Stimulated activated CD4-positive, alpha-beta T cell treated with anti-CD3 and anti-CD28 coated beads, Interleukin-4, amount 100 ng/mL, for 24 hours (primary cell): ENCODE measurements around the gene BNC2.

ENCODE experiments used
- DNase-seq: peaks from one replicate; pipeline ENCODE4 v3.0.0-alpha.2; 2020

BNC2 gene

GRCh38 chr9:16434526-16434925 is 435.9 kb downstream of the BNC2 start:
- no peak for DNase-seq

GRCh38 chr9:16433494-16433893 is 437.0 kb downstream of the BNC2 start:
- DNase-seq: no peak

DNA sequence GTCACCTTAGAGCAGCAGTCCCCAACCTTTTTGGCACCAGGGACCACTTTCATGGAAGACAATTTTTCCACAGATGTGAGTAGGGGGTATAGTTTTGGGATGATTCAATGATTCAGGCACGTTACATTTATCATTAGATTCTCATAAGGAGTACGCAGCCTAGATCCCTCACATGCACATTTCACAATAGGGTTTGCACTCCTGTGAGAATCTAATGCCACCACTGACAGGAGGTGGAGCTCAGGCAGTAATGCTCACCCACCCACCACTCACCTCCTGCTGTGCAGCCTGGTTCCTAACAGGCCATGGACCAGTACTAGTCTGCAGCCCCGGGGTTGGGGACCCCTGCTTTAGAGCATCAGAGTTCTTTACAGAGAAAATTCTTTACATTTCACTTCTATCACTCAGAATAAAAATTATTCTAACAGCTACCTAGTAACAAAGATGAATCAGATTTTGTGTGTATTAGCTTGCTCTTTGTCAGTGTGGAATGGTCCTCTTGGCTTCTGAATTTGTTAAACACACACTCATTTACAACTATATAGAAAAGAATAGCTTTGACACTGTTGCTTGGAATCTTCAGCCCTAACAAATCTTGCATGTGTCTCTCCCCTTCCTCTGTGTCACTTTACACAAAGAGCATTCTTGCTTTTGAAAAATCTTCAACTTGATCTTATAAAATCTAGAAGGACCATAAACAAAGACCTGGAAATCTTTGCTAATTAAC is 438.6 kb downstream of the BNC2 start:
- DNase-seq: no peak

DNA sequence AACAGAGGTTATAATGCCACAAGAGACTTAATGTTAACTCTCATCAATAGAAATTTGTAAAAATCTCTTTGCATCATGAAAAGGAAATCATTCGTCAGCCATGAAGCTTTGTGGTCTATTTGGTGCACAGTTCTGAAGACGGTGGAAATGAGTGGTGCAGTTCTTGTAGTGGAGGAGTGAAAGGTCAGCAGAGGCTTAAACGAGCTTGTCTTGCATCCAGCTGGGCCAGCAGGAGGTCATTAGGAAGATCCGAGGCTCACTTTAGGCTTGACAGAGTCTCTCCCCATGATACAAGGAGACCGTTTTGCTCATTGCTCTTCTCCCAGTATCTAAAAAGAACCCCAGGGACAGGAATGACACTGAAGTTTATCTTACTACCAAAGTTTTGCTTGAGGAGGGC is 440.8 kb downstream of the BNC2 start:
- DNase-seq: no peak

DNA sequence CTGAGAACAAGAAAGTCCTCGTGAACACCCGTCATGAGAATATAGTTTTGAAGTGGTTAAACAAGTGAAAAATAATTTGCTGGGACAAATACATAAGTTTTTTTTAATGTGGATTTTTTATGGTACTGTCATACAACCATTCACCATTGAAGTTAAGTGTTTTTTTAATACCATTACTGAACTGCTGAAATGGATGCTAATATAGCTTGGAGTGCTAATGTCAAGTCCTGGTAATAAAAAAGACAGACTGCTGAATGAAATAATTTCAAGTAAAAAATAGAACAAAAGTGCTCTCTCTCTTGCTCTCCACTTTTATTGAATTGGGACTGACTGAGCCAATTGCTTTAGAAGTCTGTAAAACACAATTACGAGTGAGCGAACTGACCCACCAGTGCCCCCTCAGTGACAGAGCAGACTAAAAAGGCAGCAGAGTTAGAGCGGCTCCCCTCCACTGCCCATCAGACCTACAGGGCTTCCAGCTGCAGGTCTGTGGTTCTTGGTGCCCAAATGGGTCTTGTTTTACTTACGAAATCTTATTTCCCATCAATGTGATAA is 442.5 kb downstream of the BNC2 start:
- no peak for DNase-seq

- DNase-seq: no peak
Observed at GRCh38 chr9:16426716-16427115, 443.8 kb downstream of the BNC2 start.

- DNase-seq: no peak
Observed at GRCh38 chr9:16425562-16426231, 444.8 kb downstream of the BNC2 start.

DNA sequence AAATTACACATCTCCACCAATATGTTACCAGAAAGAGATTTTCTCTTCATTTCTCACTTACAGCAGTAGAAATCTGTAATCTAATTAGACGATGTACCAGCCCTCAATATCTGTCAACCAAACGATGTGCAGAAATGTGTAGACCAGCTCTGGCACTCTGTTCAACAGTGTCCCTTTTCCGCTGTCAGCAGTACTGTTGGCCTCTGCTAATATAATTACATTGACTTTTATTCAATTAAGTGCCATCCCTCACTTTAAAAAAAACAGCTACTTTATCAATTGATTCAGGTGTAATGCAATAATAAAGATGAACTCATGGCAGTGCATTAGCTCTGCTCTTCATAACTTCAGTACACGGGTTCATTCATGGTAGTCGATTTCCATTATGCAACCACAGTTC is 448.4 kb downstream of the BNC2 start:
- no peak for DNase-seq

GRCh38 chr9:16421532-16421931 is 448.9 kb downstream of the BNC2 start:
- no peak for DNase-seq

- DNase-seq: no peak
Observed at GRCh38 chr9:16419124-16419523, 451.3 kb downstream of the BNC2 start.

DNA sequence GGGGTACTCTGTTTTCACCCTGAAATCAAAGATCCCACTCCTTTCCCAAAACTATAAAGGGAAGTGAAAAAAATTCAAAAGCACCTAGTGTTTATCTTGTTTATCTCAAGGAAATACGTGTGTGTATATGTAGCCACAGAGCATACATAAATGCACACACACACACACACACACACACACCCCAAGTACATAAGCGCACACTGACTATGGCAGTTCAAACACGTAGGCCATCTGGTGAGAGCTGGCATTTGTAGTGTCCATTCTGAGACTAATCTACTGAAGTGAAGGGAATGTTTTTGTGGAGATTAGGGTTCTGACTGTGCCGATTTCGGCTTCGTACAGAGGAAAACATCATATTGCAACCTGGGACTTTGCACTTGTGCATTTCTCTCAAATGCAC is 451.7 kb downstream of the BNC2 start:
- DNase-seq: no peak

DNA sequence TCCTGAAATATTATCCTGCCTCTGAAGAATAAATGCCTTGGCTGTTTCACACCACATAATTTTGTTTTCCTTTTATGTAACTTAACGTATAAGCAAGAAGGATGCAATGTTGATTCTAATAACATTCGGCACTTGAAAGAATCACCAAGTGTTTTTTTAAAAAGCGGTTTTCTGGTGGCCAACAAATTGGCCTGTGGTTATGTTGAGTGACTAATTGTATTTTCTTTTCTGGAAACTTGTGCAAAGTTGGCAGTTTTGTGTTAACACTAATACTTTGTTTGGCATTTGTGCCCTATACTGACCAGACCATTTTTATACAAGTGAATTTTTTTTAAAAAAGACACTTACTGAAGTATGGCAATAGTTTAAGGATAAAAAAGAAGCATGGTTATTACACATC is 452.7 kb downstream of the BNC2 start:
- no peak for DNase-seq

GRCh38 chr9:16417161-16417560 is 453.3 kb downstream of the BNC2 start:
- DNase-seq: no peak

GRCh38 chr9:16414451-16414850 is 456.0 kb downstream of the BNC2 start:
- no peak for DNase-seq

DNA sequence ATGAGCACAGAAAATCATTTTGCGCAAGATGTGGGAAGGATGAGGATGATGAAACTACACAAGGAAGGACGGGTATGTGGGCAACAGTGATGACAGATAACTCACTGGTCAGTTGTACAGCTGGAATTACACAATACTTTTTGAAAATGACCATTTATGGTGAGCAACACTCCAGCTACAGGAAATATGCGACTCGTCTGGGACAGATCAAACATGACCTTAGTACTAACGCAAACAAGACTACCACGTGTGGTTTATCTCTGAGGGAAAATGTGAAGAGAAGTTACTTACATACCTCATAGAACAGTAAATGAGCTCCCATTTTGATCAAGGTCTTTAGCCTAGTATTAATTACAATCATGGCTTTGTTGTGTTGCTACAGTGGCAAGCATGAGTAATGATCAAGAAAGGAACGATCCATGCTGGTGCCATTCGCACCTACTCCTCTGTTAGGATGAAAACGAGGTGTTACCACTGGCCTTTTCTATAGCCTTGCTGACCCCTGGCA is 456.9 kb downstream of the BNC2 start:
- DNase-seq: no peak

- DNase-seq: no peak
Observed at GRCh38 chr9:16412740-16413139, 457.7 kb downstream of the BNC2 start.

DNA sequence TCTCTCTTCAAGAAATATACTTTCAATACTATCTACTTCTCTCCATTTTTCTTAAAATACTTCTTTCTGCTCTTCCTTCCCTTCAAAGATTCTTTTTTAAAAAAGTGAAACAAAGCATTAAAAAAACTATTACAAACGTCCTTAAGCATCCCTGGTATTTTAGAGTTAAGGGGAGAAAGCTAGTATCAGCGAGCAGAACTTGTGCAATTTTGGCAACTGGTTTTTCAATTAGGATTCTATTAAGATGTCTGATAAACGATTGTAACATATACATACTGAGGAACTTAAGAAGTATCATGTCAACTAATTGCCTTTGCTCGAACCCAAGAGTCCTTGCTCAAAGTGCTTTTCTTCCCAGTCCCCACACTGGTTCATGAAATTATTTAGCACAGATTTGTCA is 459.2 kb downstream of the BNC2 start:
- DNase-seq: no peak

DNA sequence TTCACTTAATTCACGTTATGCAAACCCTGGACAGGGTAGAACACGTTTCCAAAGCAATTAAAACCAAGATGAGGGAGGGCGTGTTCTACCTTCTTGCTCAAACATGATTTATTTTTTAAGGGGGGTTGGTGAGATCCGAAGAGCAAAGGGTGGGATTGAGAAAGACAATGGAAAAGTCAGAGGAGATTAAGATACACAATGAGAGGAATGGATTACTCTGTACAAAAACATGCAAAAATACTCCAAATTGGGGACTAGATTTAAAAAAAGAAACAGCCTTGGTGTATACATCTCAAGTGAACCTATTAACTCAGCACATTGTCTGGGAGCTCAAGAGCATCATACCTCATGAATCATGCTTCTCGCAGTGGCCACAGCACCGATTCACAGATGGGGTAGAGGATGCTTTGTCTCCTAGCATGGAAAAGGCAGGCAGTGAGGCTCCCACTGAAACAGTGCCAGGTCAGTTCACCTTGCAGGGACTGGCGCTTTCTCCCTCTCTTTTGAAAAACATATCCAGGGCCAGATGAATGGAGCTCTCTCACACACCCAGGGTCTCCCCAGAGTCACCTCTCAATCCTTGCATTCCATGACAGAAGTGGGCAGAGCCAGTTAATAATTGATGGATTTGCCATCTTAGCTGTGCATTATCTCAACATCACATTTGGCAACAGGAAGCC is 459.7 kb downstream of the BNC2 start:
- no peak for DNase-seq

DNA sequence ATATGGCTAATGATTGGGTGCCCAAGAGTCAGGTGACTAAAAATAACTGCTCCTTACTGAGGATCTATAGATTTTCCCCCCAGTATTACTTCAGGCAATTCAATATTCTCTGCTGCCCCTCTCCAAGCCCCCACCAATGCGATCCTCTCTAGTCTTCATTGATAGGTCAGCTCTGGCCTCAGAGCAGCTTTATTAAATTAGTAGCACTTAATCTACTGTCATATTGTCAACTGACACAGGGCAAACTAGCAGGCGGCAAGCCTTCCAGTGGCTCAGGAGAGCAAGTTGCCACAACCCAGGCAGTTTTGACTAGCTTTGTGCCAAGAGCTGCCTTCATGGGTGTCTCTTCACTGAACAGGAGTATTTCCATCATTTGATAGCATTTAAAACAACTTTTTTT is 462.9 kb downstream of the BNC2 start:
- no peak for DNase-seq

GRCh38 chr9:16406526-16407225 is 463.8 kb downstream of the BNC2 start:
- DNase-seq: no peak

DNA sequence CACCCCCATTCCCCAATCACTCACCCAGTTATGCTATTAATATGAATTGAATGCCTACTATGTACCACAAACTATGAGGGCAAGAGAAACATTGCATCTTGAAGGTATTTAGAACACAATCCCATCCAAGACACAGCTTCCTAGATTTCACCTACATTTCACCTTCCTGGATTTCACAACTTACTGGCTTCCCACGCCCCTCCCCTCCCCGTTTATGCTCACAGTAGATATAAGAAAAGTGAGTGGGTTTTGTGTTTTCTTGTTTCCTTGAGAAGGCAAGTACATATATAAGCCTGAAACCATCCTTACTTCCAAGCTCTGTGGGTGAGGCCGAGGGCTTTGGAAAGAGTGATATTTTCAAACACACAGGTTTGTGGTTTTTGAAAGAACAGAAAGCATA is 465.0 kb downstream of the BNC2 start:
- DNase-seq: no peak

GRCh38 chr9:16401701-16402100 is 468.8 kb downstream of the BNC2 start:
- no peak for DNase-seq

GRCh38 chr9:16398691-16399090 is 471.8 kb downstream of the BNC2 start:
- no peak for DNase-seq
